ENCODE data around the gene FSD2.

DNA sequence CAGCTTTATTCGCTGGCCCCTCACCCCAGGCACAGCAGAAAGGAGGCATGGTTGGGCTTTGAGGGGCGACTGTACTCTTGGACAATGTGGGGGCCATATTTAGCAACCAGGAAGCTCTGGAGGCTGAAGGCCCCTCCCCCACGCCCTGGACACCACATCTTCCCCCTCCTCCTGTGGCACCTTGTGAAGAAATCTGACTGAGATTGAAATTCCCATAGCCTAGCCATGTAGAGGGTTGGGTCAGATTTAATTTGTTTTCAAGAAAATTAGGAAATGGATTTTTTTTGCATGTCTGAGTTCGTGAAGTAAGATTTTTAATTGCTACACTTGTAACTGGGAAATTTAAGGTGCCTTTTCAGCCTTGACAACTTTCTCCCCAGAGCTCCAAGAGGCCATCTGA, 24.5 kb downstream of the FSD2 start:
- TF ChIP-seq CTCF (conservative IDR thresholded peaks at IDR 0.05; ENCODE audit: low read depth, low read length), result no peak
- no peak for TF ChIP-seq EZH2 (IDR thresholded peaks at IDR 0.05; ENCODE audit: borderline replicate concordance, low read depth, low read length, poor library complexity, severe bottlenecking)
